ENCODE measurements around the gene MC2R. TPM values are rescaled to one million over a fixed set of nuclear protein-coding genes. Genes with fewer than 3 reads are reported as not detected.

The MC2R gene
- total RNA-seq, 4 donors from 2014 or later = not detected

GRCh38 chr18:13834496-13835015 lies 80.8 kb downstream of the MC2R start:
- TF ChIP-seq CTCF (IDR thresholded peaks at IDR 0.05) = no peak
- no peak for DNase-seq (ENCODE audit: low spot score)
- no peak for ATAC-seq (ENCODE audit: low FRiP score)

Other genes with a start within 250 kb of the MC2R start
- gene FAM210A, start 189.0 kb downstream of the MC2R start, total RNA-seq = 10 to 100 TPM in 3 of 4 donors, 1 to 10 TPM in 1; 6.6 to 30.9 (median 15.8) TPM
- gene RNMT, start 188.9 kb downstream of the MC2R start, total RNA-seq = 10 to 100 TPM; 18.5 to 24.0 (median 21.9) TPM
- 1 to 10 TPM in 1 of 4 donors, under 1 TPM in 1, not detected in 2; 0.36 to 1.2 TPM for gene MC5R, start 91.4 kb downstream of the MC2R start, total RNA-seq
- gene ZNF519, start 216.9 kb upstream of the MC2R start, total RNA-seq = 1 to 10 TPM; 2.6 to 9.0 (median 4.8) TPM